ENCODE results near the gene AEBP1.

The AEBP1 gene

GRCh38 chr7:44158873-44159631 is 54.9 kb downstream of the AEBP1 start:
- no peak for DNase-seq

GRCh38 chr7:44159824-44160630 is 55.9 kb downstream of the AEBP1 start:
- DNase-seq = no peak

GRCh38 chr7:44161371-44161770 is 57.2 kb downstream of the AEBP1 start:
- no peak for DNase-seq

GRCh38 chr7:44162179-44162578 is 58.0 kb downstream of the AEBP1 start:
- DNase-seq = no peak

- DNase-seq = no peak
Measured at GRCh38 chr7:44162785-44163395, 58.7 kb downstream of the AEBP1 start.

- no peak for DNase-seq
Measured at GRCh38 chr7:44163591-44163990, 59.4 kb downstream of the AEBP1 start.

All from activated CD8-positive, alpha-beta memory T cell treated with anti-CD3 and anti-CD28 coated beads for 24 hours (primary cell).